SU-DHL-6 (cell line): ENCODE results near the gene C6orf47.

Source experiments
- H2AFZ ChIP-seq: fragments of 200-600 bp; sonication (generic); 2 replicates; pipeline ENCODE4 v1.6.1; 2014; ENCODE audit warnings: low read depth, mild to moderate bottlenecking, moderate library complexity, mixed read lengths, antibody characterized with exemption, low read length; ENCODE audit not compliant: severe bottlenecking
- H3F3A ChIP-seq: fragments of 200-600 bp; shearing (Covaris generic); 2 replicates; pipeline ENCODE4 v1.6.0; 2016; ENCODE audit warnings: antibody characterized with exemption, mild to moderate bottlenecking; ENCODE audit not compliant: insufficient read depth
- H3K27ac ChIP-seq: fragments of 200-600 bp; sonication (generic); 2 replicates; pipeline ENCODE4 v1.5.1; 2016; ENCODE audit warnings: low read depth, mild to moderate bottlenecking, low read length, moderate library complexity, mixed read lengths
- H3K27me3 ChIP-seq: fragments of 200-600 bp; sonication (generic), shearing (Covaris generic); 2 replicates; pipeline ENCODE4 v1.6.0; 2014; ENCODE audit warnings: mild to moderate bottlenecking, low read length
- H3K36me3 ChIP-seq: fragments of 200-600 bp; sonication (generic); 2 replicates; pipeline ENCODE4 v1.6.1; 2014; ENCODE audit warnings: mild to moderate bottlenecking, low read length, mixed read lengths
- H3K4me2 ChIP-seq: fragments of 300-600, 200-600 bp; shearing (Covaris generic), sonication (generic); 2 replicates; pipeline ENCODE4 v1.6.0; 2014; ENCODE audit warnings: low read length, low read depth, mild to moderate bottlenecking; ENCODE audit not compliant: poor library complexity, severe bottlenecking
- H3K4me3 ChIP-seq: fragments of 200-600 bp; sonication (generic); 2 replicates; pipeline ENCODE4 v1.5.1; 2014; ENCODE audit warnings: antibody characterized with exemption, low read length, mild to moderate bottlenecking, mixed read lengths; ENCODE audit not compliant: insufficient read depth, poor library complexity, severe bottlenecking
- H3K79me2 ChIP-seq: fragments of 200-600 bp; sonication (generic); 2 replicates; pipeline ENCODE4 v1.6.1; 2014; ENCODE audit warnings: mild to moderate bottlenecking, low read length, moderate library complexity; ENCODE audit not compliant: insufficient read depth
- H3K9ac ChIP-seq: fragments of 200-600 bp; sonication (generic); 2 replicates; pipeline ENCODE4 v1.7.0; 2014; ENCODE audit warnings: mild to moderate bottlenecking, low read length
- H3K9me2 ChIP-seq: fragments of 200-600 bp; sonication (generic); replicated peaks from 2 replicates; pipeline ENCODE4 v1.6.1; 2014; ENCODE audit warnings: low read length; ENCODE audit not compliant: insufficient read depth
- H3K9me3 ChIP-seq: fragments of 200-600 bp; sonication (generic); 2 replicates; pipeline ENCODE4 v1.6.1; 2014; ENCODE audit warnings: low read length, mixed read lengths; ENCODE audit not compliant: insufficient read depth
- H4K20me1 ChIP-seq: fragments of 200-600 bp; sonication (generic); 2 replicates; pipeline ENCODE4 v1.6.1; 2014; ENCODE audit warnings: low read depth, mild to moderate bottlenecking, antibody characterized with exemption, low read length, moderate library complexity, mixed read lengths
- EZH2phosphoT487 ChIP-seq: fragments of 200-600 bp; sonication (generic), shearing (Covaris generic); conservative IDR thresholded peaks from 2 replicates; pipeline ENCODE4 v1.6.1; 2018; ENCODE audit warnings: mild to moderate bottlenecking, antibody characterized with exemption, low read length, moderate library complexity, mixed read lengths
- TF ChIP-seq, protein P1 (sequence below): fragments of 200-600 bp; sonication (generic); IDR thresholded peaks from one replicate; pipeline ENCODE4 v1.5.1; 2017; ENCODE audit warnings: antibody characterized with exemption, mild to moderate bottlenecking, low read length, moderate library complexity; ENCODE audit not compliant: insufficient read depth, poor library complexity, severe bottlenecking

The C6orf47 gene

GRCh38 chr6:31614684-31615578 lies 45.6 kb downstream of the C6orf47 start, which contains the start of gene AIF1:
TSS of gene AIF1 (plus strand) at chr6:31615234. CDS start at chr6:31615330, 96 bp downstream.
- H3K27me3 ChIP-seq = no peaks in the 10 kb centered on the region
- H3K9me3 ChIP-seq = no peaks in the 10 kb centered on the region
- H3K27ac ChIP-seq = no peak within 1 kb of the TSS
- no peak within 1 kb of the TSS for H3K4me3 ChIP-seq
- no peaks in the 10 kb centered on the region for H3K9me2 ChIP-seq
- H3K9ac ChIP-seq = no peak within 1 kb of the TSS
- H3K36me3 ChIP-seq = no peaks in the 10 kb centered on the region
- no peak within 1 kb of the TSS for H2AFZ ChIP-seq
- no peaks in the 10 kb centered on the region for H3K79me2 ChIP-seq
- no peaks in the 10 kb centered on the region for H4K20me1 ChIP-seq
- no peak within 1 kb of the TSS for H3K4me2 ChIP-seq
- H3F3A ChIP-seq = peaks cover 15% of the 10 kb centered on the region
- TF ChIP-seq EZH2phosphoT487 = no peak
- TF ChIP-seq, protein P1, sequence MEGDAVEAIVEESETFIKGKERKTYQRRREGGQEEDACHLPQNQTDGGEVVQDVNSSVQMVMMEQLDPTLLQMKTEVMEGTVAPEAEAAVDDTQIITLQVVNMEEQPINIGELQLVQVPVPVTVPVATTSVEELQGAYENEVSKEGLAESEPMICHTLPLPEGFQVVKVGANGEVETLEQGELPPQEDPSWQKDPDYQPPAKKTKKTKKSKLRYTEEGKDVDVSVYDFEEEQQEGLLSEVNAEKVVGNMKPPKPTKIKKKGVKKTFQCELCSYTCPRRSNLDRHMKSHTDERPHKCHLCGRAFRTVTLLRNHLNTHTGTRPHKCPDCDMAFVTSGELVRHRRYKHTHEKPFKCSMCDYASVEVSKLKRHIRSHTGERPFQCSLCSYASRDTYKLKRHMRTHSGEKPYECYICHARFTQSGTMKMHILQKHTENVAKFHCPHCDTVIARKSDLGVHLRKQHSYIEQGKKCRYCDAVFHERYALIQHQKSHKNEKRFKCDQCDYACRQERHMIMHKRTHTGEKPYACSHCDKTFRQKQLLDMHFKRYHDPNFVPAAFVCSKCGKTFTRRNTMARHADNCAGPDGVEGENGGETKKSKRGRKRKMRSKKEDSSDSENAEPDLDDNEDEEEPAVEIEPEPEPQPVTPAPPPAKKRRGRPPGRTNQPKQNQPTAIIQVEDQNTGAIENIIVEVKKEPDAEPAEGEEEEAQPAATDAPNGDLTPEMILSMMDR = no peak

GRCh38 chr6:31614075-31614619 lies 46.4 kb downstream of the C6orf47 start:
- no peak overlapping the region for H2AFZ ChIP-seq
- no peak overlapping the region for H3K9ac ChIP-seq
- no peaks in the 10 kb centered on the region for H3K27me3 ChIP-seq
- no peaks in the 10 kb centered on the region for H3K79me2 ChIP-seq
- H3K4me3 ChIP-seq = no peak overlapping the region
- H3K36me3 ChIP-seq = no peaks in the 10 kb centered on the region
- H3K4me2 ChIP-seq = no peak overlapping the region
- no peaks in the 10 kb centered on the region for H3K9me3 ChIP-seq
- H3K27ac ChIP-seq = no peak overlapping the region
- no peaks in the 10 kb centered on the region for H3K9me2 ChIP-seq
- H3F3A ChIP-seq = 0 out of 2 replicates have a peak, but pooled peaks cover 10% of the 10 kb centered on the region
- no peaks in the 10 kb centered on the region for H4K20me1 ChIP-seq
- TF ChIP-seq EZH2phosphoT487 = no peak
- TF ChIP-seq, protein P1 = no peak

DNA sequence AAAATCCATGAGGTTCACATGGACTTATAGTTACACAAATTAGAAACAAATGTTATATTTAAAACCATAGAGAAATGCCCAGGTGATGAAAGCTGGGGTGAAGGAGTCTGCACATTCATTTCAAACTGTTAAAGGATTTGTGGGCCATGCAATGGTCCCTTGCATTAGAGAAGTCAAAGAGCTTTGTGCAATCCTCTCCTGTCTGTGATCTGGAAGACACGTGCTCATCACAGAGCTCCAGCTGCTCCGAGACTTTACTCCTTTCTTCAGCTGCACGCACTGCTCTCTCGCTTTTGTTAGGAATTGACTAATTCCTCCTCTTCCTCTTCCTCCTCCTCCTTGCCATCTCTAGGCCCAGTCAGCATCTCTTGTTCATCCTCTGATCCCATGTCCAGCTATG lies 49.6 kb downstream of the C6orf47 start:
- Histone ChIP-seq H3K9me3 (no peaks in the 10 kb centered on the region), H3K36me3 (no peaks in the 10 kb centered on the region), H3K27ac (no peak overlapping the region), H3K9me2 (no peaks in the 10 kb centered on the region), H4K20me1 (no peaks in the 10 kb centered on the region), H3K79me2 (no peaks in the 10 kb centered on the region), H2AFZ (no peak overlapping the region), H3K9ac (no peak overlapping the region), H3K27me3 (no peaks in the 10 kb centered on the region), H3K4me2 (no peak overlapping the region), H3K4me3 (no peak overlapping the region), H3F3A (0 out of 2 replicates have a peak, but pooled peaks cover 4% of the 10 kb centered on the region)
- TF ChIP-seq, protein P1 = no peak
- TF ChIP-seq EZH2phosphoT487 = no peak
